ENCODE results near the gene SMARCAL1.

- no peak for TF ChIP-seq FOXP2 (optimal IDR thresholded peaks at IDR 0.05; ENCODE audit: borderline replicate concordance, extremely low read depth, extremely low read length, insufficient read depth)
- no peak for TF ChIP-seq POLR2AphosphoS5 (IDR thresholded peaks at IDR 0.05; ENCODE audit: low read depth, low read length)
Observed at GRCh38 chr2:216520112-216520511, 107.8 kb downstream of the SMARCAL1 start.

Data from PFSK-1 (cell line).